Neural cell (in vitro differentiated cells): ENCODE data around the gene NYAP2.

ENCODE experiments used
- CTCF ChIP-seq: fragments of 450-650 bp; IDR thresholded peaks from 2 replicates; pipeline ENCODE4 v1.5.1; 2014; ENCODE audit warnings: antibody characterized with exemption, mild to moderate bottlenecking, moderate library complexity; ENCODE audit not compliant: poor library complexity, severe bottlenecking
- EP300 ChIP-seq: fragments of 450-650 bp; conservative IDR thresholded peaks from 2 replicates; pipeline ENCODE4 v1.6.1; 2014; ENCODE audit warnings: antibody characterized with exemption, mild to moderate bottlenecking, moderate library complexity; ENCODE audit not compliant: poor library complexity, severe bottlenecking
- EZH2 ChIP-seq: fragments of 200-600, 300-800 bp; shearing (Covaris generic), sonication (generic); IDR thresholded peaks from 2 replicates; pipeline ENCODE4 v1.6.1; 2014; ENCODE audit warnings: antibody characterized with exemption, low read length, borderline replicate concordance, mild to moderate bottlenecking; ENCODE audit not compliant: insufficient read depth, poor library complexity, severe bottlenecking
- MXI1 ChIP-seq: fragments of 450-650 bp; conservative IDR thresholded peaks from 2 replicates; pipeline ENCODE4 v1.6.1; 2014; ENCODE audit warnings: antibody characterized with exemption, mild to moderate bottlenecking; ENCODE audit not compliant: poor library complexity, severe bottlenecking
- POLR2AphosphoS5 ChIP-seq: IDR thresholded peaks from 2 replicates; pipeline ENCODE4 v1.6.1; 2012
- RAD21 ChIP-seq: fragments of 450-650 bp; conservative IDR thresholded peaks from 2 replicates; pipeline ENCODE4 v1.6.1; 2014; ENCODE audit warnings: antibody characterized with exemption, mild to moderate bottlenecking, moderate library complexity
- REST ChIP-seq: IDR thresholded peaks from 2 replicates; pipeline ENCODE4 v1.6.1; 2012; ENCODE audit warnings: borderline replicate concordance
- SMC3 ChIP-seq: fragments of 450-650 bp; conservative IDR thresholded peaks from 2 replicates; pipeline ENCODE4 v1.6.1; 2014; ENCODE audit warnings: antibody characterized with exemption, mild to moderate bottlenecking, moderate library complexity; ENCODE audit not compliant: poor library complexity
- TAF1 ChIP-seq: IDR thresholded peaks from 2 replicates; pipeline ENCODE4 v1.6.1; 2012; ENCODE audit warnings: low read depth

- TF ChIP-seq POLR2AphosphoS5: no peak
- no peak for TF ChIP-seq CTCF
- no peak for TF ChIP-seq REST
- no peak for TF ChIP-seq EZH2
- TF ChIP-seq MXI1: no peak
- TF ChIP-seq TAF1: no peak
- no peak for TF ChIP-seq RAD21
- TF ChIP-seq EP300: no peak
- no peak for TF ChIP-seq SMC3
Measured at GRCh38 chr2:225662101-225662500, 262.6 kb downstream of the NYAP2 start.
